Liver (tissue), 3 donors: ENCODE results near the gene CELF2.

Experiments
- ATF3 ChIP-seq: IDR thresholded peaks from 2 replicates; pipeline ENCODE4 v1.6.1; 2016; ENCODE audit warnings: antibody characterized with exemption
- EGR1 ChIP-seq, 2 donors: IDR thresholded peaks; 2 replicates each; pipeline ENCODE4 v1.6.1; 2016 to 2018; ENCODE audit warnings: antibody characterized with exemption in 2 of 2, low read depth in 2 of 2
- FOXA2 ChIP-seq: IDR thresholded peaks from 2 replicates; pipeline ENCODE4 v1.6.1; 2016; ENCODE audit warnings: antibody characterized with exemption
- HNF4A ChIP-seq, 2 donors: conservative IDR thresholded peaks; 2 replicates each; pipeline ENCODE4 v1.6.1; 2016; ENCODE audit warnings: antibody characterized with exemption in 2 of 2, mild to moderate bottlenecking in 2 of 2
- HNF4G ChIP-seq: IDR thresholded peaks from 2 replicates; pipeline ENCODE4 v1.6.1; 2016; ENCODE audit warnings: antibody characterized with exemption
- REST ChIP-seq: IDR thresholded peaks from 2 replicates; pipeline ENCODE4 v1.6.1; 2016; ENCODE audit warnings: antibody characterized with exemption, mild to moderate bottlenecking
- RXRA ChIP-seq, 2 donors: IDR thresholded peaks; 2 replicates each; pipeline ENCODE4 v1.6.1; 2017 to 2018; ENCODE audit warnings: antibody characterized with exemption in 2 of 2, mild to moderate bottlenecking in 1 of 2
- SP1 ChIP-seq: IDR thresholded peaks from 2 replicates; pipeline ENCODE4 v1.6.1; 2018; ENCODE audit warnings: antibody characterized with exemption, mild to moderate bottlenecking
- TAF1 ChIP-seq: conservative IDR thresholded peaks from 2 replicates; pipeline ENCODE4 v1.6.1; 2016; ENCODE audit warnings: antibody characterized with exemption, mild to moderate bottlenecking
- YY1 ChIP-seq: IDR thresholded peaks from 2 replicates; pipeline ENCODE4 v1.6.1; 2016; ENCODE audit warnings: antibody characterized with exemption, mild to moderate bottlenecking
- TF ChIP-seq, protein P1 (sequence below): fragments of 150-350 bp; IDR thresholded peaks from 2 replicates; pipeline ENCODE4 v1.5.1; 2017; ENCODE audit warnings: improper control_type of control experiment, low read depth, low read length; ENCODE audit not compliant: missing input control
- TF ChIP-seq, protein P2 (sequence below): IDR thresholded peaks from 2 replicates; pipeline ENCODE4 v1.6.1; 2016; ENCODE audit warnings: antibody characterized with exemption
- donor health status: healthy.
- donor health status: healthy.

DNA sequence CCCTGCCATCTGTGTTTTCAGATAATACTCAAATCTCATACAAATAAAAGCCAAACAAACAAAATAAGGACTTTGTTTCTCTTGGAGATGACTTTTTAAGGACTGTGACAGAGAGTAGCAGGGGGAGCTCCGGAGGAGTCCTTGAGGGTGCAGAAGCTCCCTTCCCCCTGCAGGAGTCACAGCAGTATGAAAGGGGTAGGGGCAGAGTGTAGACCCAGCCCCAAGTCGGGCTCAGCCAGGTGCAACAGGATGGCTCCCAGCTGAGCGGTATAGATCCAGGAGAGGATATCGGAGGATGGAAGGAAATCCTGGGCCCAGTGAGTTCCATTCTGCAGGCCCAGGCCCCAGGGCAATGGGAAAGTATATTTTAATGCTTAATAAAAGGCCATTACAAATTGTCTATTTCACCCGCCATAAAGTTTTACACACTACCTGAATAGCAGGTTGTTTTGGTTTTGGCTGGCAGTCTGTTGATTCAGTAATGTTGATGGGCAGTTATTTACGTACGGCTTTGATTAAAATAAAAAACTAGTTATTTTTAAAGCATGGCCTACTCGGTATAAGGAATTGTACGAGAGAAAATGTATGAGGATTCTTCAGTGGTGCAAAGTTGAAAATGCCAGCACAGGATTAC, 206.0 kb downstream of the CELF2 start:
- TF ChIP-seq, protein P1, sequence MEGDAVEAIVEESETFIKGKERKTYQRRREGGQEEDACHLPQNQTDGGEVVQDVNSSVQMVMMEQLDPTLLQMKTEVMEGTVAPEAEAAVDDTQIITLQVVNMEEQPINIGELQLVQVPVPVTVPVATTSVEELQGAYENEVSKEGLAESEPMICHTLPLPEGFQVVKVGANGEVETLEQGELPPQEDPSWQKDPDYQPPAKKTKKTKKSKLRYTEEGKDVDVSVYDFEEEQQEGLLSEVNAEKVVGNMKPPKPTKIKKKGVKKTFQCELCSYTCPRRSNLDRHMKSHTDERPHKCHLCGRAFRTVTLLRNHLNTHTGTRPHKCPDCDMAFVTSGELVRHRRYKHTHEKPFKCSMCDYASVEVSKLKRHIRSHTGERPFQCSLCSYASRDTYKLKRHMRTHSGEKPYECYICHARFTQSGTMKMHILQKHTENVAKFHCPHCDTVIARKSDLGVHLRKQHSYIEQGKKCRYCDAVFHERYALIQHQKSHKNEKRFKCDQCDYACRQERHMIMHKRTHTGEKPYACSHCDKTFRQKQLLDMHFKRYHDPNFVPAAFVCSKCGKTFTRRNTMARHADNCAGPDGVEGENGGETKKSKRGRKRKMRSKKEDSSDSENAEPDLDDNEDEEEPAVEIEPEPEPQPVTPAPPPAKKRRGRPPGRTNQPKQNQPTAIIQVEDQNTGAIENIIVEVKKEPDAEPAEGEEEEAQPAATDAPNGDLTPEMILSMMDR = no peak
- no peak for TF ChIP-seq EGR1 (IDR thresholded peaks at IDR 0.05; ENCODE audit: low read depth in 2 of 2)
- TF ChIP-seq REST = no peak
- no peak for TF ChIP-seq FOXA2
- no peak for TF ChIP-seq HNF4G
- no peak for TF ChIP-seq SP1
- TF ChIP-seq RXRA (IDR thresholded peaks at IDR 0.05) = no peak
- no peak for TF ChIP-seq ATF3
- no peak for TF ChIP-seq TAF1
- TF ChIP-seq HNF4A (conservative IDR thresholded peaks at IDR 0.05) = no peak
- TF ChIP-seq, protein P2, sequence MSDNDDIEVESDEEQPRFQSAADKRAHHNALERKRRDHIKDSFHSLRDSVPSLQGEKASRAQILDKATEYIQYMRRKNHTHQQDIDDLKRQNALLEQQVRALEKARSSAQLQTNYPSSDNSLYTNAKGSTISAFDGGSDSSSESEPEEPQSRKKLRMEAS = no peak
- no peak for TF ChIP-seq YY1
